8988T (cell line): ENCODE results near the gene SEC11A.
"Not testable (repeated sequence)": the region's sequence is repeated elsewhere in the genome, so short reads cannot be mapped to it uniquely, and the experiment has no call there.

Experiments
- DNase-seq: peaks from one replicate; pipeline ENCODE4 v3.0.0; 2011

SEC11A gene

DNA sequence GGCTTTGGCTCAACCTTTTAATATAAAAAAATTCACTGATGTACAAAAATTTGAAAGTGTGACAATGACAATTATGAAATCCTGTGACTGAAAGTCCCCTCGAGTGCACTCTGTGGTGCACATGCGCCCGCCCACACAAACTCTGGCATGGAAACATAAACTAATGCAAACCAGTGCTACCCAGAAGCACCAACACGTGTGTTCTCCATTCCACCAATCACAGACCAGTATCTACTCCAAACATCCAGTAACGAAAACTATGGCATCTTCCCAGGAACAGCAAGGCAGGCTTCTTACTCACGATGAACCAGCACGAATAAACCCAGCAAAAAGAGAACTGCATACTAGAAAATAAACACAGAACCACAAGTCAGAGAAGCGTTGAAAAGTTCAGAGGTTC lies 46.2 kb downstream of the SEC11A start:
- DNase-seq = no peak

DNA sequence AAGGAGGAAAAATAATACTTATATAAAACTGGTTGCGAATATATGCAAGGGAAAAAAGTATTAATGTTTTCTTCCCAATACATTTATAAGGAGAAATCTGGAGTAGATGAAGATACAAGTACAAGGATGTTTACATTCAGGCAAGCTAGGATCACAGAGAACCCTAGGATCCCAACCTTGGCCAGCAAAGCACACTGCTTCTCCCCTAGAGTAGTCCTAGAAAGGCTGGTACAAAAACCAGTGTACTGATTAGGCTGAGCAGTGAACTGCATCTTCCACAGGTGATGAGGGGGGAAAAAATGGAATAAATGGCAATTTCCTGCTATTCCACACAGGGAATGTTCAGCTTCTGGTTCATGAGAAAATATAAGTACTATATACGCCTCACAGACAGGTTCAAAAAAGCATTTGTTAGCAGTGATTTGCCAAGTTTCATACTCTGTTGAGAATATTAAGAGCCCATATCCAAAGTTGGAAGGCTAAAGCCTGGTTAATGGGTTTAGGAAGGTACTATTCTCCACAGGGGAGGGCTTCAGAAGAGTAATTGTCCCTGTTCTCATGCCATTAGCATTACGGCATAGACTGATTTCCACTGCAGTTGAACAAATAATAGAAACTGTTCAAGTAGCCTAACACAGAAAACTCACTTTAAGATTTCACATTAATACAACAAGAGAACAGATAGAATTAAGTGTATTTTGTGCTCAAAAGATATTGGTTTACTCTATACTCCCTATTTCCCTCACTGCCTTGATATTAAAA lies 47.5 kb downstream of the SEC11A start:
- no peak for DNase-seq

- DNase-seq = no peak
Measured at GRCh38 chr15:84666373-84666772, 49.6 kb downstream of the SEC11A start.

GRCh38 chr15:84661001-84661400 lies 54.9 kb downstream of the SEC11A start:
- no peak for DNase-seq

GRCh38 chr15:84659904-84660781 lies 55.8 kb downstream of the SEC11A start:
- DNase-seq = no peak

- DNase-seq = no peak
Measured at GRCh38 chr15:84658788-84659411, 57.0 kb downstream of the SEC11A start.

GRCh38 chr15:84658080-84658787 lies 57.7 kb downstream of the SEC11A start, which contains the start of gene NMB:
Gene NMB, minus strand, starts transcription at chr15:84658199. Its CDS starts 47 bp downstream, at chr15:84658152.
- peak; percentile 91 for DNase-seq

- DNase-seq = no peak
Measured at GRCh38 chr15:84657748-84658079, 58.2 kb downstream of the SEC11A start.

- no peak for DNase-seq
Measured at GRCh38 chr15:84656972-84657371, 59.0 kb downstream of the SEC11A start.

DNA sequence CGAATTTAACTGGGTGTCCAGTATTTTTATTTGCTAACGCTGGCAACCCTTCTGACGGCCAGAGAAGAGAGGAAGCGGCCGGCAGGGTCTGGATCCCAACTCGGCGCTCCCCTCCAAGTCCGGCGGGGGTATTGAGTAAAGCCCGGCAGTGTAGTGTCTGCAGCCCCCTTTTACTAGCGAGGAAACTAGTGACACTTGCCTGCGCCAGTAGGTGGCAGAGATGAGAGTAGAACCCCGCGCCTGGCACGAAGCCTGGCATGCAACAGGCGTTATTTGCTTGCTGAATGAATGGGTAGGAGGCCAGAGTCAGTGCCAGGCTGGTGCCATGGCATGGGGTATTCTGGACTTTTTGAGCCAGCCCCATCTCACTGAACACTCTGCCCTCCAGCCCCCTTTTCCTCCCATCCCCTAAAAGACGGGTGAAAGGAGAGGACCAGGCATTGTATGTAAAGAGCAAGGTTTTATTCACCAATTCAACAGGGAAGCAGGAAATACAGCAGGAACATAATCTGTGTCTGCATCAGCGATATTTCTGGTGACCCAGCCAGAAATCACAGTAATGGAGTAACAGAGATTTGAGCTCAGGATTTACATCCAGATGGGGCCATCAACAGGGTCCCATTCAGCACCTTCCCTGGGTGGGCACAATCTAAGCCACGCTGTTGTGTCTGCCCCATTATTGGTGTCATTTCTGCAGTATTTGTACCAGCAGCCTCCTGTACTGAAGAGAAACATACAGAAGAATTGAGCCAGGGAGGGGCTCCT lies 61.1 kb downstream of the SEC11A start:
- DNase-seq = peak; percentile 54

GRCh38 chr15:84653910-84654688 lies 61.8 kb downstream of the SEC11A start, which contains the start of gene WDR73:
Gene WDR73, minus strand, starts transcription at chr15:84654283. Its CDS starts 9 bp downstream, at chr15:84654274.
- peak; percentile 62 for DNase-seq

- no peak for DNase-seq
Measured at GRCh38 chr15:84653584-84653909, 62.4 kb downstream of the SEC11A start.

GRCh38 chr15:84649706-84650105 lies 66.2 kb downstream of the SEC11A start:
- DNase-seq = no peak

- DNase-seq = no peak
Measured at GRCh38 chr15:84648539-84648938, 67.4 kb downstream of the SEC11A start.

- no peak for DNase-seq
Measured at GRCh38 chr15:84647726-84648125, 68.2 kb downstream of the SEC11A start.

DNA sequence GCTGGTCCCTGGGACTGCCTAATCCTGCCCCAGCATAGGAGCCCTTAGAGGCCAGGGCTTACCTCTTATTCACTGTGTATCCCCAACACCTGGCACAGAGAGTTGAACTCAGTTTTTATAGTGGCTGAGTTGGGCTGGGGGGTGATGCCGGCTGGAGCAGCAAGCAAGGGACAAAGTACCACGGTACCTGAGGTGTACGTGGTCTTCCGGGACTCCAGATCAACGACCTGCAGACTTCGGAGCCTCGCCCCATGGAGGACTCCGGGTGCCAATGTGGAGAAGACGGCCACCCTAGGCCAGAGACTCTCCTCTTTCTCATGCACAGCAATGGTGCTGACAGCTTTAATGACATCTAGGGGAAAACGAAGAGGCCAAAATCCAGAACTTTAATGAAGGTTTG lies 69.9 kb downstream of the SEC11A start:
- no peak for DNase-seq

DNA sequence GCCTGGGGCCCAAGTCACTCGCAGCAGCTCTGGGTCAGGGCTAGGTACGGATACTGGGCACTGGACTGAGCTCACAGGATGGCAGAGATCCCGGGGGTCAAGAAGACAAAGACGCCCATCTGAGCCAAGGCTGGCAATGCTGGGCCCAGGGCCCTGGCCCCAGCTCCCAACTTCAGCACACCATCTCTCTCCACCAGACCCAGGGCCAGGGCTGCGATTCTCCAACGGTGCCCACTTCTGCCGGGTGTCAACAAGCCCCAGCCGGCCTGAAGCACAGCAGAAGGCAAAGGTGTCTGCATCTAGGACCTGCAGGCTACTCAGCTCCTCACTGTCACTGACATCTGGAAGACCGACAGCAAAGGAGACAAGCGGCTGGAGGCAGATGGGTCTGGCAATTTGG lies 70.4 kb downstream of the SEC11A start:
- DNase-seq = no peak

GRCh38 chr15:84643838-84644237 lies 72.1 kb downstream of the SEC11A start:
- no peak for DNase-seq

DNA sequence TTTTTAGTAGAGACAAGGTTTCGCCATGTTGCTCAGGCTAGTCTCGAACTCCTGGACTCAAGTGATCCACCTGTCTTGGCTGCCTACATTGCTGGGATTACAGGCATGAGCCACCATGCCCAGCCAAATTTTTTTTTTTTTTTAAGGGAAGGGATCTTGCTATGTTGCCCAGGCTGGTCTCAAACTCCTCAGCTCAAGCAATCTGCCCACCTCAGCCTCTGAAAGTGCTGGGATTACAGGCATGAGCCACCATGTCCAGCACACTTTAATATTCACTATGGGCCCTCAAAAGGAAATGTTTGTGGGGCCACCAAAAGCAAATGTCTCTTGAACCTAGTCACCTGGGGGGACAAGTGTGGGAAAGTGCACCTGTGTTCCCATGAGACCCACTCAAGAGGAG lies 73.3 kb downstream of the SEC11A start:
- not testable (repeated sequence) for DNase-seq

GRCh38 chr15:84641871-84642270 lies 74.1 kb downstream of the SEC11A start:
- not testable (repeated sequence) for DNase-seq

GRCh38 chr15:84638103-84638502 lies 77.8 kb downstream of the SEC11A start:
- no peak for DNase-seq
